GM23338 (cell line): ENCODE data around the gene ENPP4. TPM values are rescaled to one million over a fixed set of nuclear protein-coding genes. Genes with fewer than 3 reads are reported as not detected.

ENCODE experiments used
- ATAC-seq: fragments of 200-7000 bp; cut with Tn5 transposase; 3 replicates; pipeline ENCODE4 v1.9.1; 2020
- DNase-seq: peaks from one replicate; pipeline ENCODE4 v3.0.0-alpha.2; 2015; ENCODE audit warnings: low spot score
- H2AFZ ChIP-seq: fragments of 200-600 bp; sonication (generic); 2 replicates; pipeline ENCODE4 v1.8.0; 2016; ENCODE audit warnings: antibody characterized with exemption, mild to moderate bottlenecking, moderate library complexity
- H3F3A ChIP-seq: fragments of 200-600 bp; sonication (generic); replicated peaks from 2 replicates; pipeline ENCODE4 v1.8.0; 2017; ENCODE audit warnings: antibody characterized with exemption, mixed run types, low read depth
- H3K27ac ChIP-seq: fragments of 200-600 bp; sonication (generic); 2 replicates; pipeline ENCODE4 v1.6.1; 2016; ENCODE audit warnings: low read depth
- H3K27me3 ChIP-seq: fragments of 200-600 bp; sonication (generic); 2 replicates; pipeline ENCODE4 v1.8.0; 2016; ENCODE audit warnings: mild to moderate bottlenecking, mixed run types, moderate library complexity; ENCODE audit not compliant: insufficient read depth
- H3K36me3 ChIP-seq: fragments of 200-600 bp; sonication (generic); 2 replicates; pipeline ENCODE4 v1.8.0; 2016; ENCODE audit warnings: mild to moderate bottlenecking; ENCODE audit not compliant: insufficient read depth
- H3K4me1 ChIP-seq: fragments of 200-600 bp; sonication (generic); 2 replicates; pipeline ENCODE4 v1.8.0; 2016; ENCODE audit warnings: mild to moderate bottlenecking, moderate library complexity; ENCODE audit not compliant: insufficient read depth
- H3K4me2 ChIP-seq: fragments of 200-600 bp; sonication (generic); 2 replicates; pipeline ENCODE4 v1.7.1; 2017; ENCODE audit warnings: mixed run types
- H3K4me3 ChIP-seq: fragments of 200-600 bp; sonication (generic); 2 replicates; pipeline ENCODE4 v1.6.1; 2016; ENCODE audit warnings: mixed run types
- H3K79me2 ChIP-seq: fragments of 200-600 bp; sonication (generic); replicated peaks from 2 replicates; pipeline ENCODE4 v1.8.0; 2017; ENCODE audit warnings: mild to moderate bottlenecking; ENCODE audit not compliant: insufficient read depth
- H3K9me2 ChIP-seq: fragments of 200-600 bp; sonication (generic); 2 replicates; pipeline ENCODE4 v1.8.0; 2017; ENCODE audit not compliant: insufficient read depth
- H4K20me1 ChIP-seq: fragments of 200-600 bp; sonication (generic); replicated peaks from 2 replicates; pipeline ENCODE4 v1.8.0; 2017; ENCODE audit warnings: mild to moderate bottlenecking; ENCODE audit not compliant: insufficient read depth
- H3K27ac Mint-ChIP-seq: 2 replicates; pipeline ENCODE4 v1.8.0; 2020; ENCODE audit warnings: inconsistent platforms, mild to moderate bottlenecking, moderate library complexity, mixed read lengths
- H3K27me3 Mint-ChIP-seq: 3 replicates; pipeline ENCODE4 v1.8.0; 2022; ENCODE audit warnings: low read depth, mild to moderate bottlenecking, moderate library complexity, mixed read lengths, inconsistent platforms; ENCODE audit not compliant: insufficient read depth, poor library complexity
- H3K36me3 Mint-ChIP-seq: 3 replicates; pipeline ENCODE4 v1.8.0; 2021; ENCODE audit warnings: low read depth, mild to moderate bottlenecking, inconsistent platforms, moderate library complexity, mixed read lengths
- H3K4me1 Mint-ChIP-seq: 3 replicates; pipeline ENCODE4 v1.8.0; 2020; ENCODE audit warnings: mild to moderate bottlenecking, inconsistent platforms, mixed read lengths
- H3K4me3 Mint-ChIP-seq: 3 replicates; pipeline ENCODE4 v1.8.0; 2021; ENCODE audit warnings: moderate library complexity, mild to moderate bottlenecking, inconsistent platforms, mixed read lengths
- H3K9me3 Mint-ChIP-seq: 3 replicates; pipeline ENCODE4 v1.8.0; 2020; ENCODE audit warnings: moderate library complexity, mild to moderate bottlenecking, inconsistent platforms, mixed read lengths
- CREB1 ChIP-seq: fragments of 250-450 bp; sonication (Bioruptor Pico); IDR thresholded peaks from 2 replicates; pipeline ENCODE4 v1.5.0; 2020; ENCODE audit warnings: low read depth, mild to moderate bottlenecking, moderate library complexity
- EZH2phosphoT487 ChIP-seq: fragments of 200-600 bp; sonication (generic); IDR thresholded peaks from one replicate; pipeline ENCODE4 v1.8.1; 2018; ENCODE audit warnings: antibody characterized with exemption; ENCODE audit not compliant: unreplicated experiment
- JUNB ChIP-seq: IDR thresholded peaks from one replicate; pipeline ENCODE4 v1.6.1; 2016; ENCODE audit warnings: antibody characterized with exemption; ENCODE audit not compliant: unreplicated experiment
- NANOG ChIP-seq: IDR thresholded peaks from 2 replicates; pipeline ENCODE4 v1.6.1; 2016; ENCODE audit warnings: antibody characterized with exemption, borderline replicate concordance
- POLR2AphosphoS5 ChIP-seq: IDR thresholded peaks from 2 replicates; pipeline ENCODE4 v1.6.1; 2016; ENCODE audit warnings: antibody characterized with exemption, low read depth
- ZNF331 ChIP-seq: fragments of 250-450 bp; sonication (Bioruptor Pico); IDR thresholded peaks from 2 replicates; pipeline ENCODE4 v1.5.0; 2020; ENCODE audit warnings: low read depth, mild to moderate bottlenecking, moderate library complexity
- polyA plus RNA-seq: library from polyadenylated mRNA; unstranded; fragments of >200 nt; fragmentation: Nextera tagmentation; extraction: Ambion mirVana; gene quantifications from 2 replicates; pipeline ENCODE4 v1.2.1, GENCODE V29; 2016
- total RNA-seq: library from RNA; depleted of rRNA; stranded (reverse); fragments of >200 nt; shearing (Covaris generic); gene quantifications from 2 replicates; pipeline ENCODE4 v1.2.3, GENCODE V29; 2014
- TF ChIP-seq, protein P1 (sequence below), 2 experiments: fragments of 200-600 bp in 1 of 2; sonication (generic) in 1 of 2; conservative IDR thresholded peaks; 2 replicates each; pipeline versions ENCODE4 v1.5.1 to v1.6.1; 2016 to 2017; ENCODE audit warnings: antibody characterized with exemption in 2 of 2, low read depth in 2 of 2, mild to moderate bottlenecking in 2 of 2, moderate library complexity in 1 of 2
- TF ChIP-seq, protein P2 (sequence below): IDR thresholded peaks from 2 replicates; pipeline ENCODE4 v1.6.1; 2016; ENCODE audit warnings: antibody characterized with exemption
- TF ChIP-seq, protein P3 (sequence below): IDR thresholded peaks from one replicate; pipeline ENCODE4 v1.6.1; 2018; ENCODE audit warnings: antibody characterized with exemption; ENCODE audit not compliant: unreplicated experiment

The ENPP4 gene
- total and polyA plus RNA-seq, 2 experiments from 2014 or later: 2.2 to 4.4 TPM

DNA sequence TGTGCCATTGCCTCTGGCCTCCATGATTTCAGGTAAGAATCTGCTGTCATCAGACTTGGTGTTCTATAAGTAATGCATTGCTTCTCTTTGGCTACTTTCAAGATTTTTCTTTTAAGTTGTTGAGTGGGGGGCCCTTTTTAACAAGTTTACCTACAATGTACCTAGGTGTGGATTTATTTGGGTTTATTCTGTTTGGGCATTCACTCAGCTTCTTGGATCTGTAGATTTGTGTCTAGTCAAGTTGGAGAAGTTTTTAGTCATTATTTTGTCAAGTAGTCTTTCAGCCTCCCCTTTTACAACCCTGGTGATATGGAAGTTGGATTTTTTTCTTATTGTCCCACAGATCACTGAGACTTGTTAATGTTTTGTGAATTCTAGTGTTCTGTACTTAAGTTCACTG lies 26.9 kb downstream of the ENPP4 start (continued):
- TF ChIP-seq, protein P1, sequence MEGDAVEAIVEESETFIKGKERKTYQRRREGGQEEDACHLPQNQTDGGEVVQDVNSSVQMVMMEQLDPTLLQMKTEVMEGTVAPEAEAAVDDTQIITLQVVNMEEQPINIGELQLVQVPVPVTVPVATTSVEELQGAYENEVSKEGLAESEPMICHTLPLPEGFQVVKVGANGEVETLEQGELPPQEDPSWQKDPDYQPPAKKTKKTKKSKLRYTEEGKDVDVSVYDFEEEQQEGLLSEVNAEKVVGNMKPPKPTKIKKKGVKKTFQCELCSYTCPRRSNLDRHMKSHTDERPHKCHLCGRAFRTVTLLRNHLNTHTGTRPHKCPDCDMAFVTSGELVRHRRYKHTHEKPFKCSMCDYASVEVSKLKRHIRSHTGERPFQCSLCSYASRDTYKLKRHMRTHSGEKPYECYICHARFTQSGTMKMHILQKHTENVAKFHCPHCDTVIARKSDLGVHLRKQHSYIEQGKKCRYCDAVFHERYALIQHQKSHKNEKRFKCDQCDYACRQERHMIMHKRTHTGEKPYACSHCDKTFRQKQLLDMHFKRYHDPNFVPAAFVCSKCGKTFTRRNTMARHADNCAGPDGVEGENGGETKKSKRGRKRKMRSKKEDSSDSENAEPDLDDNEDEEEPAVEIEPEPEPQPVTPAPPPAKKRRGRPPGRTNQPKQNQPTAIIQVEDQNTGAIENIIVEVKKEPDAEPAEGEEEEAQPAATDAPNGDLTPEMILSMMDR (conservative IDR thresholded peaks at IDR 0.05; ENCODE audit: low read depth in 2 of 2): no peak

DNA sequence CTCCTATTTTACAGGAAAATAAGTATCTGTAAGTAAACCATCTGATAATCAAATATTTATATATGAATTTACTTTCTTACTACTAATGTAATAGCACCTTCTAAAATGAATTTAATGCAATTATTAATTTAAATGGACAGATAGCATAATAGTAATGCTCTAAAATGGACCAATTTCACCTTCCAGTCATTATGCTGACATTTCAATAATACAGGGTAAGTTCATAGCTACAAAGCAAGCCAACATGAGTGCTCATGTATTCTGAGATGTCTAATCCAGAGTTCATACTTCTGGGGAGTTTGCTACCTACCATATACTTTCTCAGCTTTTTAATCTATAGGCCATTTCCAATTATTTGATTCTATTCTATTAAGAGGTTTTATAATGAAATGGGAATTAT lies 29.4 kb downstream of the ENPP4 start:
- Histone ChIP-seq H3K79me2 (no peaks in the 10 kb centered on the region), H3K4me1 (peaks cover 16% of the 10 kb centered on the region), H3K4me2 (no peak overlapping the region), H3K27ac (no peak overlapping the region), H3F3A (no peaks in the 10 kb centered on the region), H3K4me3 (no peak overlapping the region), H2AFZ (no peak overlapping the region), H4K20me1 (no peaks in the 10 kb centered on the region), H3K27me3 (no peaks in the 10 kb centered on the region), H3K36me3 (peaks cover 6% of the 10 kb centered on the region; the same call in 1 of the 2 replicates), H3K9me2 (no peaks in the 10 kb centered on the region)
- DNase-seq (no peak), ATAC-seq (no peak)
- Mint-ChIP-seq H3K4me1 (peaks cover 14% of the 10 kb centered on the region), H3K27me3 (no peaks in the 10 kb centered on the region), H3K9me3 (no peaks in the 10 kb centered on the region), H3K36me3 (peaks cover 25% of the 10 kb centered on the region; the same call in 2 of the 3 replicates), H3K27ac (no peak overlapping the region), H3K4me3 (no peak overlapping the region)
- TF ChIP-seq, protein P1 (conservative IDR thresholded peaks at IDR 0.05; ENCODE audit: low read depth in 2 of 2): no peak
- TF ChIP-seq CREB1 (CRISPR knock-in tag) (no peak), ZNF331 (CRISPR knock-in tag) (no peak), POLR2AphosphoS5 (no peak), NANOG (no peak), JUNB (no peak), EZH2phosphoT487 (no peak)
- TF ChIP-seq, protein P2, sequence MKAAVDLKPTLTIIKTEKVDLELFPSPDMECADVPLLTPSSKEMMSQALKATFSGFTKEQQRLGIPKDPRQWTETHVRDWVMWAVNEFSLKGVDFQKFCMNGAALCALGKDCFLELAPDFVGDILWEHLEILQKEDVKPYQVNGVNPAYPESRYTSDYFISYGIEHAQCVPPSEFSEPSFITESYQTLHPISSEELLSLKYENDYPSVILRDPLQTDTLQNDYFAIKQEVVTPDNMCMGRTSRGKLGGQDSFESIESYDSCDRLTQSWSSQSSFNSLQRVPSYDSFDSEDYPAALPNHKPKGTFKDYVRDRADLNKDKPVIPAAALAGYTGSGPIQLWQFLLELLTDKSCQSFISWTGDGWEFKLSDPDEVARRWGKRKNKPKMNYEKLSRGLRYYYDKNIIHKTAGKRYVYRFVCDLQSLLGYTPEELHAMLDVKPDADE: no peak
- TF ChIP-seq, protein P3, sequence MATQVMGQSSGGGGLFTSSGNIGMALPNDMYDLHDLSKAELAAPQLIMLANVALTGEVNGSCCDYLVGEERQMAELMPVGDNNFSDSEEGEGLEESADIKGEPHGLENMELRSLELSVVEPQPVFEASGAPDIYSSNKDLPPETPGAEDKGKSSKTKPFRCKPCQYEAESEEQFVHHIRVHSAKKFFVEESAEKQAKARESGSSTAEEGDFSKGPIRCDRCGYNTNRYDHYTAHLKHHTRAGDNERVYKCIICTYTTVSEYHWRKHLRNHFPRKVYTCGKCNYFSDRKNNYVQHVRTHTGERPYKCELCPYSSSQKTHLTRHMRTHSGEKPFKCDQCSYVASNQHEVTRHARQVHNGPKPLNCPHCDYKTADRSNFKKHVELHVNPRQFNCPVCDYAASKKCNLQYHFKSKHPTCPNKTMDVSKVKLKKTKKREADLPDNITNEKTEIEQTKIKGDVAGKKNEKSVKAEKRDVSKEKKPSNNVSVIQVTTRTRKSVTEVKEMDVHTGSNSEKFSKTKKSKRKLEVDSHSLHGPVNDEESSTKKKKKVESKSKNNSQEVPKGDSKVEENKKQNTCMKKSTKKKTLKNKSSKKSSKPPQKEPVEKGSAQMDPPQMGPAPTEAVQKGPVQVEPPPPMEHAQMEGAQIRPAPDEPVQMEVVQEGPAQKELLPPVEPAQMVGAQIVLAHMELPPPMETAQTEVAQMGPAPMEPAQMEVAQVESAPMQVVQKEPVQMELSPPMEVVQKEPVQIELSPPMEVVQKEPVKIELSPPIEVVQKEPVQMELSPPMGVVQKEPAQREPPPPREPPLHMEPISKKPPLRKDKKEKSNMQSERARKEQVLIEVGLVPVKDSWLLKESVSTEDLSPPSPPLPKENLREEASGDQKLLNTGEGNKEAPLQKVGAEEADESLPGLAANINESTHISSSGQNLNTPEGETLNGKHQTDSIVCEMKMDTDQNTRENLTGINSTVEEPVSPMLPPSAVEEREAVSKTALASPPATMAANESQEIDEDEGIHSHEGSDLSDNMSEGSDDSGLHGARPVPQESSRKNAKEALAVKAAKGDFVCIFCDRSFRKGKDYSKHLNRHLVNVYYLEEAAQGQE: no peak
